OCI-LY3 (cell line): ENCODE measurements around the gene NAPB.

Source experiments
- EZH2phosphoT487 ChIP-seq: fragments of 200-600 bp; shearing (Covaris generic); IDR thresholded peaks from 2 replicates; pipeline ENCODE4 v1.6.1; 2018; ENCODE audit warnings: antibody characterized with exemption, mixed run types, low read depth
- TF ChIP-seq, protein P1 (sequence below): fragments of 200-600, 300-600 bp; sonication (generic); IDR thresholded peaks from 2 replicates; pipeline ENCODE4 v1.5.1; 2014; ENCODE audit warnings: antibody characterized with exemption, low read length, low read depth

DNA sequence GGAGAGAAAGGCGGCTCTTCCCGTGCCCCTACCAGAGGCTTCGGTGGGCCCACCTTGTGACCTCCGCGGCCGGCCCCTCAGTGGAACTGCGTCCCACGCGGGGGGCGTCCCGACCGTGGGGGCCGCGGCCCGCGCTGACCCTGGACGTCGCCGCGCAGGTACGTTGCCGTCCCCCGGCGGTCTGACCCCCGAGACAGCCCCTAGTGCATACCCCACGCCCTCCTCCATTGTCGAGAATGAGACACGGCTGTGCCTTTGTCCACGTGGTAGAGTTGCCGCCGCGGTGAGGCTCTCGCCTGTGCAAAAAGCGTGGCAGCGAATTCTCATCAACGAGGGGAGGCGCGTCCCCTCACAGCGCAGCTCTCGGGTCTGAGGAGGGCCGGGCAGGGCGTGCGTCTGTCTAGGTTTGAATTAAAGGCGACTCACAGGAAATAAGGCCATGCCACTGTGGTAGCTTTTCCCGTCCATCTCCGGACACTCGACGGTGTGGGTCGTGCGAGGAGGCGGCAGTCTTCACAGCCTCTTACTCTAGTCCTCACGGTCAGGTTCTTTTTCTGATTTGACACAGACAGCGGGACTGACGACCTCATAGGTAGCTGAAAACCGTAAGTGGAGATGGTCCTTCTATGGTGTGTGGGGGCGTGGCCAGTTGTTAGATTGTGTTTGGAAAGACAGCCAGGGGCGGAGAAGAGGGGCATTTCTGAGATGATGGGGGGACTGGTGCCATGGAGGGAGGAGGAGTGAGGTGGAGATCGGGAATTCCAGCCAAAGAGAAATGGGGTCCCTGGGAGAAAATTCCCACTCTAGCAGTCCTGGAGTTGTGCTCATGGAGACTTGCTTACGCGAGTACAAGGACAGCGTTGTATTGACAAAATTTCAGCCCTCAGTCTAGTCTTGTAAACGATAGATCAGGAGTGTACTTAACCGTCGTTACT, 70.1 kb downstream of the NAPB start:
- TF ChIP-seq, protein P1, sequence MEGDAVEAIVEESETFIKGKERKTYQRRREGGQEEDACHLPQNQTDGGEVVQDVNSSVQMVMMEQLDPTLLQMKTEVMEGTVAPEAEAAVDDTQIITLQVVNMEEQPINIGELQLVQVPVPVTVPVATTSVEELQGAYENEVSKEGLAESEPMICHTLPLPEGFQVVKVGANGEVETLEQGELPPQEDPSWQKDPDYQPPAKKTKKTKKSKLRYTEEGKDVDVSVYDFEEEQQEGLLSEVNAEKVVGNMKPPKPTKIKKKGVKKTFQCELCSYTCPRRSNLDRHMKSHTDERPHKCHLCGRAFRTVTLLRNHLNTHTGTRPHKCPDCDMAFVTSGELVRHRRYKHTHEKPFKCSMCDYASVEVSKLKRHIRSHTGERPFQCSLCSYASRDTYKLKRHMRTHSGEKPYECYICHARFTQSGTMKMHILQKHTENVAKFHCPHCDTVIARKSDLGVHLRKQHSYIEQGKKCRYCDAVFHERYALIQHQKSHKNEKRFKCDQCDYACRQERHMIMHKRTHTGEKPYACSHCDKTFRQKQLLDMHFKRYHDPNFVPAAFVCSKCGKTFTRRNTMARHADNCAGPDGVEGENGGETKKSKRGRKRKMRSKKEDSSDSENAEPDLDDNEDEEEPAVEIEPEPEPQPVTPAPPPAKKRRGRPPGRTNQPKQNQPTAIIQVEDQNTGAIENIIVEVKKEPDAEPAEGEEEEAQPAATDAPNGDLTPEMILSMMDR, result no peak
- no peak for TF ChIP-seq EZH2phosphoT487
